Osteoblast (primary cell): ENCODE measurements around the gene DIRAS1. TPM values are rescaled to one million over a fixed set of nuclear protein-coding genes. Genes with fewer than 3 reads are reported as not detected.

Experiments used
- DNase-seq: peaks from one replicate; pipeline ENCODE4 v3.0.0; 2011; ENCODE audit warnings: low spot score, mixed read lengths; ENCODE audit not compliant: insufficient read length; ENCODE audit errors: missing footprints
- H2AFZ ChIP-seq: 2 replicates; pipeline ENCODE4 v1.6.0; 2011; ENCODE audit warnings: mild to moderate bottlenecking, low read length
- H3K27ac ChIP-seq: 2 replicates; pipeline ENCODE4 v1.5.1; 2011; ENCODE audit warnings: mild to moderate bottlenecking, low read depth, low read length, moderate library complexity
- H3K27me3 ChIP-seq: 2 replicates; pipeline ENCODE4 v1.6.0; 2012; ENCODE audit warnings: mild to moderate bottlenecking, control low read depth, inconsistent platforms, low read length, moderate library complexity; ENCODE audit not compliant: insufficient read depth
- H3K36me3 ChIP-seq: 2 replicates; pipeline ENCODE4 v1.5.1; 2011; ENCODE audit warnings: mild to moderate bottlenecking, low read length, control low read depth, moderate library complexity; ENCODE audit not compliant: insufficient read depth
- H3K4me1 ChIP-seq: 2 replicates; pipeline ENCODE4 v1.5.1; 2011; ENCODE audit warnings: mild to moderate bottlenecking, low read length, control low read depth, moderate library complexity; ENCODE audit not compliant: insufficient read depth
- H3K4me2 ChIP-seq: 2 replicates; pipeline ENCODE4 v1.6.0; 2011; ENCODE audit warnings: mild to moderate bottlenecking, low read length; ENCODE audit not compliant: insufficient read depth
- H3K4me3 ChIP-seq: fragments of 200-600 bp; sonication (generic); 3 replicates; pipeline ENCODE4 v1.5.1; 2012; ENCODE audit warnings: mild to moderate bottlenecking, low read length, inconsistent platforms; ENCODE audit not compliant: insufficient read depth
- H3K79me2 ChIP-seq: 2 replicates; pipeline ENCODE4 v1.6.0; 2012; ENCODE audit warnings: mild to moderate bottlenecking, low read length, control low read depth, inconsistent platforms; ENCODE audit not compliant: insufficient read depth
- H3K9me3 ChIP-seq: 2 replicates; pipeline ENCODE4 v1.5.1; 2011; ENCODE audit warnings: low read depth, low read length, control low read depth
- H4K20me1 ChIP-seq: 2 replicates; pipeline ENCODE4 v1.6.0; 2012; ENCODE audit warnings: mild to moderate bottlenecking, low read length, control low read depth; ENCODE audit not compliant: insufficient read depth
- CTCF ChIP-seq: IDR thresholded peaks from 2 replicates; pipeline ENCODE4 v1.5.1; 2011; ENCODE audit warnings: mild to moderate bottlenecking, low read depth, low read length, moderate library complexity; ENCODE audit errors: extremely low read depth
- total RNA-seq: library from RNA; depleted of rRNA; stranded (reverse); fragments of >200 nt; gene quantifications from 2 replicates; pipeline ENCODE4 v1.2.3, GENCODE V29; 2012

Gene DIRAS1
- total RNA-seq, 1 donor: 14.8 TPM

GRCh38 chr19:2702170-2703076 lies 18.7 kb downstream of the DIRAS1 start, which contains the start of gene GNG7:
Gene GNG7 (minus strand): TSS chr19:2702694. CDS start chr19:2520688, 182,006 bp downstream.
- peaks cover 21% of the 10 kb centered on the region for H3K27me3 ChIP-seq
- H2AFZ ChIP-seq: no peak within 1 kb of the TSS
- no peak within 1 kb of the TSS for H3K4me2 ChIP-seq
- no peak within 1 kb of the TSS for H3K27ac ChIP-seq
- no peaks in the 10 kb centered on the region for H3K36me3 ChIP-seq
- no peaks in the 10 kb centered on the region for H3K4me1 ChIP-seq
- H3K4me3 ChIP-seq: peak within 1 kb of the TSS; percentile 50
- no peaks in the 10 kb centered on the region for H3K9me3 ChIP-seq
- DNase-seq: peak; percentile 100
- TF ChIP-seq CTCF: no peak
- H4K20me1 ChIP-seq: no peaks in the 10 kb centered on the region
- no peaks in the 10 kb centered on the region for H3K79me2 ChIP-seq

GRCh38 chr19:2701361-2702169 lies 19.6 kb downstream of the DIRAS1 start:
- no peaks in the 10 kb centered on the region for H4K20me1 ChIP-seq
- peak; percentile 91 for DNase-seq
- H2AFZ ChIP-seq: no peak overlapping the region
- no peaks in the 10 kb centered on the region for H3K4me1 ChIP-seq
- H3K4me3 ChIP-seq: no peak overlapping the region
- no peak for TF ChIP-seq CTCF
- H3K4me2 ChIP-seq: no peak overlapping the region
- H3K9me3 ChIP-seq: no peaks in the 10 kb centered on the region
- H3K27me3 ChIP-seq: peaks cover 21% of the 10 kb centered on the region
- no peaks in the 10 kb centered on the region for H3K36me3 ChIP-seq
- H3K27ac ChIP-seq: no peak overlapping the region
- H3K79me2 ChIP-seq: no peaks in the 10 kb centered on the region

GRCh38 chr19:2700660-2701360 lies 20.4 kb downstream of the DIRAS1 start:
- no peaks in the 10 kb centered on the region for H3K36me3 ChIP-seq
- H3K79me2 ChIP-seq: no peaks in the 10 kb centered on the region
- no peak for TF ChIP-seq CTCF
- peaks cover 21% of the 10 kb centered on the region for H3K27me3 ChIP-seq
- no peaks in the 10 kb centered on the region for H4K20me1 ChIP-seq
- DNase-seq: peak; percentile 86
- no peaks in the 10 kb centered on the region for H3K4me1 ChIP-seq
- H3K4me3 ChIP-seq: no peak overlapping the region
- H3K4me2 ChIP-seq: no peak overlapping the region
- no peak overlapping the region for H3K27ac ChIP-seq
- H3K9me3 ChIP-seq: no peaks in the 10 kb centered on the region
- H2AFZ ChIP-seq: no peak overlapping the region
